H1 (cell line): Measurements from ENCODE around the gene TRPC4. TPM values are rescaled to one million over a fixed set of nuclear protein-coding genes. Genes with fewer than 3 reads are reported as not detected.

Experiments
- CTCF ChIA-PET: fragments of 300-600 bp; sonication (Branson Sonifier 250); formaldehyde crosslinking; loops from one replicate; lab custom pipeline; 2021; ENCODE audit not compliant: partially characterized antibody; lab: Charles Lee
- POLR2A ChIA-PET: fragments of 300-600 bp; sonication (Branson Sonifier 250); formaldehyde crosslinking; loops from one replicate; lab custom pipeline; 2021; ENCODE audit warnings: inconsistent platforms; ENCODE audit not compliant: partially characterized antibody; lab: Charles Lee
- DNase-seq, 2 experiments: peaks; one replicate each; pipeline versions ENCODE4 v3.0.0 to v3.0.0-alpha.2; 2010 to 2022; ENCODE audit warnings: low spot score in 2 of 2, low read depth in 1 of 2, mixed read lengths in 1 of 2
- FAIRE-seq: peaks from 2 replicates; lab custom pipeline; 2011; peaks lifted over from hg19 to GRCh38; lab: Jason Lieb, UNC
- H2AFZ ChIP-seq: 2 replicates; pipeline ENCODE4 v1.8.1; 2012; ENCODE audit warnings: low read length, inconsistent platforms
- H2AK5ac ChIP-seq: 2 replicates; pipeline ENCODE4 v1.6.1; 2013; ENCODE audit warnings: low read depth, low read length
- H2BK120ac ChIP-seq: replicated peaks from 2 replicates; pipeline ENCODE3; 2013; ENCODE audit warnings: low read depth, low read length, inconsistent platforms
- H2BK12ac ChIP-seq: 2 replicates; pipeline ENCODE4 v1.6.1; 2013; ENCODE audit warnings: low read depth, low read length
- H2BK15ac ChIP-seq: 2 replicates; pipeline ENCODE4 v1.6.1; 2013; ENCODE audit warnings: low read length
- H2BK20ac ChIP-seq: 2 replicates; pipeline ENCODE4 v1.6.1; 2013; ENCODE audit warnings: low read length
- H2BK5ac ChIP-seq: 2 replicates; pipeline ENCODE4 v1.6.1; 2013; ENCODE audit warnings: low read depth, low read length
- H3K14ac ChIP-seq: 2 replicates; pipeline ENCODE4 v1.6.1; 2013; ENCODE audit warnings: inconsistent platforms; ENCODE audit not compliant: insufficient read length
- H3K18ac ChIP-seq: 2 replicates; pipeline ENCODE4 v1.6.1; 2013; ENCODE audit warnings: low read length; ENCODE audit errors: extremely low read depth
- H3K23ac ChIP-seq: 2 replicates; pipeline ENCODE4 v1.6.1; 2013; ENCODE audit warnings: inconsistent platforms; ENCODE audit not compliant: insufficient read length
- H3K23me2 ChIP-seq: 2 replicates; pipeline ENCODE4 v1.6.1; 2013; ENCODE audit warnings: low read depth, low read length
- H3K27ac ChIP-seq: 2 replicates; pipeline ENCODE4 v1.6.1; 2011; ENCODE audit warnings: low read depth, low read length, inconsistent platforms
- H3K27me3 ChIP-seq, 4 experiments: replicated peaks in 1 of 4; 1 replicate in 1 of 4; 2 replicates in 3 of 4; pipeline versions ENCODE4 v1.6.1 to v1.8.1; 2011 to 2013; ENCODE audit warnings: low read length in 3 of 4, mild to moderate bottlenecking in 3 of 4, inconsistent platforms in 2 of 4, mixed read lengths in 2 of 4, moderate library complexity in 1 of 4; ENCODE audit not compliant: control insufficient read depth in 3 of 4, insufficient read depth in 3 of 4; ENCODE audit errors: extremely low read depth in 1 of 4
- H3K36me3 ChIP-seq, 4 experiments: 2 replicates each; pipeline versions ENCODE4 v1.6.1 to v1.8.1; 2011 to 2013; ENCODE audit warnings: mild to moderate bottlenecking in 4 of 4, low read length in 3 of 4, moderate library complexity in 2 of 4, control low read depth in 1 of 4, inconsistent platforms in 1 of 4; ENCODE audit not compliant: insufficient read depth in 4 of 4, control insufficient read depth in 2 of 4
- H3K4ac ChIP-seq: replicated peaks from 2 replicates; pipeline ENCODE3; 2013; ENCODE audit warnings: low read length, low read depth, mixed read lengths, inconsistent platforms; ENCODE audit not compliant: insufficient read length
- H3K4me1 ChIP-seq, 4 experiments: replicated peaks in 1 of 4; 1 replicate in 1 of 4; 2 replicates in 3 of 4; pipeline versions ENCODE4 v1.6.1 to v1.8.1; 2011 to 2013; ENCODE audit warnings: low read length in 3 of 4, inconsistent platforms in 2 of 4, mixed read lengths in 1 of 4; ENCODE audit not compliant: insufficient read depth in 4 of 4, control insufficient read depth in 3 of 4
- H3K4me2 ChIP-seq, 2 experiments: 2 replicates each; pipeline versions ENCODE4 v1.6.1 to v1.8.1; 2011 to 2013; ENCODE audit warnings: low read depth in 2 of 2, low read length in 2 of 2, control low read depth in 1 of 2, inconsistent platforms in 1 of 2, mild to moderate bottlenecking in 1 of 2; ENCODE audit not compliant: insufficient read depth in 1 of 2
- H3K4me3 ChIP-seq, 4 experiments: fragments of 200-600, 300-600 bp in 1 of 4; sonication (generic), shearing (Covaris generic), sonication (Bioruptor Twin) in 1 of 4; 2 replicates each; pipeline versions ENCODE4 v1.5.1 to v1.8.1; 2011 to 2016; ENCODE audit warnings: low read length in 4 of 4, low read depth in 3 of 4, control low read depth in 2 of 4, inconsistent platforms in 2 of 4, mild to moderate bottlenecking in 2 of 4, mixed read lengths in 1 of 4, moderate library complexity in 1 of 4; ENCODE audit not compliant: insufficient read depth in 2 of 4; ENCODE audit errors: extremely low read depth in 1 of 4
- H3K56ac ChIP-seq: replicated peaks from 2 replicates; pipeline ENCODE3; 2013; ENCODE audit warnings: low read depth, mild to moderate bottlenecking, mixed read lengths, low read length, inconsistent platforms; ENCODE audit not compliant: insufficient read length
- H3K79me1 ChIP-seq: 2 replicates; pipeline ENCODE4 v1.6.1; 2013; ENCODE audit warnings: low read depth, low read length, control low read depth
- H3K79me2 ChIP-seq, 2 experiments: 2 replicates each; pipeline versions ENCODE4 v1.6.1 to v1.8.1; 2012 to 2013; ENCODE audit warnings: low read length in 2 of 2, mild to moderate bottlenecking in 2 of 2, inconsistent platforms in 1 of 2; ENCODE audit not compliant: insufficient read depth in 2 of 2, control insufficient read depth in 1 of 2
- H3K9ac ChIP-seq, 4 experiments: replicated peaks in 1 of 4; 1 replicate in 1 of 4; 2 replicates in 3 of 4; pipeline versions ENCODE4 v1.6.1 to v1.8.1; 2011 to 2013; ENCODE audit warnings: low read depth in 3 of 4, low read length in 3 of 4, control low read depth in 2 of 4, mild to moderate bottlenecking in 2 of 4, moderate library complexity in 2 of 4, inconsistent platforms in 1 of 4; ENCODE audit errors: extremely low read depth in 1 of 4
- H3K9me3 ChIP-seq, 2 experiments: 2 replicates each; pipeline versions ENCODE4 v1.6.1 to v1.8.1; 2012 to 2013; ENCODE audit warnings: mild to moderate bottlenecking in 2 of 2, moderate library complexity in 2 of 2, control low read depth in 1 of 2, inconsistent platforms in 1 of 2, low read depth in 1 of 2, low read length in 1 of 2, mixed read lengths in 1 of 2; ENCODE audit not compliant: insufficient read depth in 2 of 2
- H4K20me1 ChIP-seq, 2 experiments: replicated peaks in 1 of 2; 2 replicates each; pipeline versions ENCODE3 to v1.8.1; 2011 to 2013; ENCODE audit warnings: inconsistent platforms in 2 of 2, low read length in 2 of 2, mild to moderate bottlenecking in 1 of 2; ENCODE audit not compliant: insufficient read depth in 2 of 2, control insufficient read depth in 1 of 2
- H4K5ac ChIP-seq: 2 replicates; pipeline ENCODE4 v1.6.1; 2013; ENCODE audit warnings: low read length, low read depth, mixed read lengths, inconsistent platforms; ENCODE audit not compliant: insufficient read length
- H4K8ac ChIP-seq: 2 replicates; pipeline ENCODE4 v1.8.0; 2013; ENCODE audit warnings: mild to moderate bottlenecking, moderate library complexity, low read length, inconsistent platforms; ENCODE audit not compliant: insufficient read depth; ENCODE audit errors: extremely low read depth
- H4K91ac ChIP-seq: replicated peaks from 2 replicates; pipeline ENCODE3; 2013; ENCODE audit warnings: low read length, mixed read lengths, inconsistent platforms; ENCODE audit not compliant: insufficient read length
- CTBP2 ChIP-seq: IDR thresholded peaks from 2 replicates; pipeline ENCODE4 v1.7.0; 2011; ENCODE audit warnings: borderline replicate concordance, mild to moderate bottlenecking, moderate library complexity, mixed read lengths, low read length; ENCODE audit not compliant: insufficient read depth, insufficient read length
- HDAC6 ChIP-seq: IDR thresholded peaks from one replicate; pipeline ENCODE4 v1.7.1; 2012; ENCODE audit warnings: low read depth, mild to moderate bottlenecking, inconsistent platforms, low read length, moderate library complexity
- POLR2AphosphoS5 ChIP-seq: IDR thresholded peaks from 2 replicates; pipeline ENCODE4 v1.6.1; 2011; ENCODE audit warnings: low read depth, low read length
- RAD21 ChIP-seq, 2 experiments: IDR thresholded peaks in 1 of 2; conservative IDR thresholded peaks in 1 of 2; 2 replicates each; pipeline ENCODE4 v1.6.1; 2011; ENCODE audit warnings: low read depth in 2 of 2, low read length in 2 of 2, improper control_type of control experiment in 1 of 2, inconsistent platforms in 1 of 2, mild to moderate bottlenecking in 1 of 2, moderate library complexity in 1 of 2
- TEAD4 ChIP-seq: IDR thresholded peaks from 2 replicates; pipeline ENCODE4 v1.6.1; 2012; ENCODE audit warnings: low read depth, low read length, inconsistent platforms, mixed read lengths
- WGBS, 2 experiments: shearing (Covaris generic) in 1 of 2; methylation state at CpG; one replicate each; pipeline versions ENCODE4 v1.1.6 to v1.1.7; 2013 to 2015; ENCODE audit warnings: low lambda C conversion rate in 2 of 2, mixed read lengths in 2 of 2, inconsistent platforms in 1 of 2, low coverage in 1 of 2, missing lambda C conversion rate in 1 of 2; ENCODE audit not compliant: insufficient replicate concordance in 2 of 2, insufficient coverage in 1 of 2, insufficient read length in 1 of 2; ENCODE audit errors: extremely low coverage in 1 of 2, missing lambda C conversion rate in 1 of 2; 5-methylcytosine and 5-hydroxymethylcytosine counted together
- polyA plus RNA-seq, 7 experiments: library from polyadenylated mRNA; depleted of rRNA in 3 of 7; stranded (reverse) in 5 of 7; unstranded in 2 of 7; fragments of >200 nt in 5 of 7; fragments of 200-250 nt in 2 of 7; gene quantifications; 1 replicate in 5 of 7; 2 replicates in 1 of 7; 4 replicates in 1 of 7; pipeline versions ENCODE4 v1.2.1 to v1.2.3, GENCODE V29; 2011 to 2013; ENCODE audit warnings: missing spikeins in 2 of 7, mixed read lengths in 2 of 7
- total RNA-seq: library from RNA; stranded (reverse); fragmentation: NEBNext Ultra II Directional; extraction: Animal tissue kit (Norgen Biotek cat#: 25700); gene quantifications from 2 replicates; pipeline ENCODE4 v1.2.1, GENCODE V29; 2021

The TRPC4 gene
- total and polyA plus RNA-seq, 2 of the 8 experiments (the other 6 are each of a cell fraction or from before 2014, with no cell fraction given): 12.3 to 14.7 TPM

DNA sequence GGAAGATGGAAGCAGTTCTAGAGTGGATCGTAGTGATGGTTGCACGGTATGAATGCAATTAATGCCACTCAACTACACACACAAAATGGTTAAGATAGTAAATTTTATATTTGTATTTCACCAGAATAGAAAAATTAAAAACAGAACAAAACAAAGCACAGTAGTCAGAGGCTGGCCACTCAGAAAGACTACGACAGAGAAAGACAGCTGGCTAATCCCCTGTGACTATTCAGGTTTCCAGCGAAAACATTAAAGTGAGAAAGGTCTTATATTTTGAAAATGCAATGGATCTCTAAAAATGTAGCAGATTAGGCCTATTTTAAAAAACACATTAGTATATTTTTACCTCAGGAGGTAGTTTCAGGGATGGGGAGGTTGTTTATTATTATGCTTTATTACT is 139.7 kb downstream of the TRPC4 start:
- no peaks in the 10 kb centered on the region for H3K79me1 ChIP-seq
- H2BK12ac ChIP-seq: no peak overlapping the region
- H2AK5ac ChIP-seq: no peak overlapping the region
- DNase-seq (no peak), FAIRE-seq (no peak)
- H3K4me3 ChIP-seq: no peak overlapping the region
- no peak overlapping the region for H2BK5ac ChIP-seq
- no peak overlapping the region for H2BK15ac ChIP-seq
- H3K79me2 ChIP-seq: peaks cover 0 to 11% of the 10 kb centered on the region in 2 experiments; a peak in 2 of 4 replicates
- H3K56ac ChIP-seq: no peak overlapping the region
- H4K8ac ChIP-seq: no peak overlapping the region
- no peak overlapping the region for H2BK20ac ChIP-seq
- H4K20me1 ChIP-seq: no peaks in the 10 kb centered on the region
- TF ChIP-seq CTBP2 (no peak), HDAC6 (no peak), RAD21 (IDR thresholded peaks at IDR 0.05 in 1 of 2, conservative IDR thresholded peaks at IDR 0.05 in 1 of 2; ENCODE audit: low read depth in 2 of 2, low read length in 2 of 2) (no peak), TEAD4 (no peak), POLR2AphosphoS5 (no peak)
- no peak overlapping the region for H3K4ac ChIP-seq
- H4K5ac ChIP-seq: no peak overlapping the region
- no peak overlapping the region for H4K91ac ChIP-seq
- no peak overlapping the region for H3K9ac ChIP-seq
- no peaks in the 10 kb centered on the region for H3K23me2 ChIP-seq
- no peak overlapping the region for H3K14ac ChIP-seq
- no peak overlapping the region for H3K18ac ChIP-seq
- H3K27me3 ChIP-seq: no peaks in the 10 kb centered on the region
- H3K4me2 ChIP-seq: no peak overlapping the region
- H2BK120ac ChIP-seq: no peak overlapping the region
- 94% methylated on average over 4 of the region's 4 CpGs; no CpG with 5 or more reads in 1 of the 2 experiments for WGBS, 2 experiments
- ChIA-PET POLR2A (interaction anchor here (0.7 kb wide), 1 partner anchor 749 kb away, joined by 3 read pairs; no protein-coding TSS in a partner anchor), CTCF (interaction anchor here (0.9 kb wide), 1 partner anchor 17 kb away, joined by 3 read pairs; no protein-coding TSS in a partner anchor)
- no peak overlapping the region for H2AFZ ChIP-seq
- H3K36me3 ChIP-seq: no peaks in the 10 kb centered on the region
- H3K23ac ChIP-seq: no peak overlapping the region
- H3K9me3 ChIP-seq: no peaks in the 10 kb centered on the region
- no peaks in the 10 kb centered on the region for H3K4me1 ChIP-seq
- no peak overlapping the region for H3K27ac ChIP-seq
